ENCODE data around the gene TRPV3.

GRCh38 chr17:3485481-3486068 lies 72.0 kb downstream of the TRPV3 start:
- TF ChIP-seq RAD21 (IDR thresholded peaks at IDR 0.05) (peak; percentile 13 to 53), CTCF (IDR thresholded peaks at IDR 0.05; ENCODE audit: low read depth, low read length, missing input control) (no peak), REST (IDR thresholded peaks at IDR 0.05) (no peak), GABPA (IDR thresholded peaks at IDR 0.05 in 1 of 2, conservative IDR thresholded peaks at IDR 0.05 in 1 of 2) (no peak), JUND (IDR thresholded peaks at IDR 0.05) (no peak), EGR1 (IDR thresholded peaks at IDR 0.05; ENCODE audit: low read depth in 2 of 2) (no peak), MAX (IDR thresholded peaks at IDR 0.05) (no peak)
